Mesenchymal stem cell (in vitro differentiated cells and primary cell): ENCODE measurements around the gene PDE4B.

Source experiments
- DNase-seq: peaks from one replicate; pipeline ENCODE4 v3.0.0-alpha.2; 2013
- H2AFZ ChIP-seq: one replicate; pipeline ENCODE4 v1.6.1; 2013; ENCODE audit warnings: low read depth, mild to moderate bottlenecking, control low read depth, inconsistent platforms, low read length, moderate library complexity
- H2AK5ac ChIP-seq: 2 replicates; pipeline ENCODE4 v1.6.1; 2013; ENCODE audit warnings: low read length, moderate library complexity, mild to moderate bottlenecking, inconsistent platforms; ENCODE audit not compliant: severe bottlenecking
- H2BK120ac ChIP-seq: one replicate; pipeline ENCODE4 v1.6.1; 2013; ENCODE audit warnings: low read depth, mild to moderate bottlenecking, inconsistent platforms, low read length, moderate library complexity
- H2BK12ac ChIP-seq, 2 experiments: one replicate each; pipeline ENCODE4 v1.6.1; 2013; ENCODE audit warnings: inconsistent platforms in 2 of 2, low read length in 2 of 2, mild to moderate bottlenecking in 2 of 2, moderate library complexity in 2 of 2, control low read depth in 1 of 2
- H2BK15ac ChIP-seq: one replicate; pipeline ENCODE4 v1.6.1; 2013; ENCODE audit warnings: mild to moderate bottlenecking, low read depth, inconsistent platforms; ENCODE audit not compliant: poor library complexity, severe bottlenecking
- H2BK5ac ChIP-seq: 2 replicates; pipeline ENCODE4 v1.6.1; 2013; ENCODE audit warnings: low read depth, mild to moderate bottlenecking, low read length, control low read depth, inconsistent platforms; ENCODE audit not compliant: poor library complexity, severe bottlenecking
- H3K14ac ChIP-seq, 2 experiments: one replicate each; pipeline ENCODE4 v1.6.1; 2013; ENCODE audit warnings: inconsistent platforms in 2 of 2, low read length in 2 of 2, control low read depth in 1 of 2, mild to moderate bottlenecking in 1 of 2, moderate library complexity in 1 of 2
- H3K18ac ChIP-seq, 2 experiments: one replicate each; pipeline ENCODE4 v1.6.1; 2013; ENCODE audit warnings: inconsistent platforms in 2 of 2, low read length in 2 of 2, control low read depth in 1 of 2, low read depth in 1 of 2, mild to moderate bottlenecking in 1 of 2
- H3K23ac ChIP-seq, 2 experiments: one replicate each; pipeline ENCODE4 v1.6.1; 2013; ENCODE audit warnings: inconsistent platforms in 2 of 2, low read length in 2 of 2, mild to moderate bottlenecking in 2 of 2, moderate library complexity in 2 of 2, control low read depth in 1 of 2
- H3K27ac ChIP-seq: 2 replicates; pipeline ENCODE4 v1.5.1; 2013; ENCODE audit warnings: mild to moderate bottlenecking, moderate library complexity, low read length, control low read depth, inconsistent platforms; ENCODE audit not compliant: poor library complexity, severe bottlenecking
- H3K27me3 ChIP-seq, 2 experiments: 2 replicates each; pipeline versions ENCODE4 v1.6.1 to v1.7.0; 2013; ENCODE audit warnings: low read length in 2 of 2, mild to moderate bottlenecking in 2 of 2, moderate library complexity in 2 of 2, control low read depth in 1 of 2, inconsistent platforms in 1 of 2; ENCODE audit not compliant: control insufficient read depth in 1 of 2, insufficient read depth in 1 of 2
- H3K36me3 ChIP-seq, 2 experiments: 2 replicates each; pipeline versions ENCODE4 v1.6.1 to v1.7.0; 2013; ENCODE audit warnings: low read length in 2 of 2, control low read depth in 1 of 2, inconsistent platforms in 1 of 2, low read depth in 1 of 2, mild to moderate bottlenecking in 1 of 2; ENCODE audit not compliant: insufficient read depth in 2 of 2, control insufficient read depth in 1 of 2
- H3K4ac ChIP-seq, 2 experiments: one replicate each; pipeline ENCODE4 v1.6.1; 2013; ENCODE audit warnings: inconsistent platforms in 2 of 2, low read length in 2 of 2, mild to moderate bottlenecking in 2 of 2, moderate library complexity in 2 of 2, control low read depth in 1 of 2, low read depth in 1 of 2
- H3K4me1 ChIP-seq: 2 replicates; pipeline ENCODE4 v1.6.1; 2013; ENCODE audit warnings: low read depth, low read length, control low read depth; ENCODE audit not compliant: control insufficient read depth, insufficient read depth
- H3K4me2 ChIP-seq: 2 replicates; pipeline ENCODE4 v1.6.1; 2013; ENCODE audit warnings: low read length, mild to moderate bottlenecking, inconsistent platforms; ENCODE audit not compliant: poor library complexity, severe bottlenecking
- H3K4me3 ChIP-seq, 2 experiments: 2 replicates each; pipeline versions ENCODE4 v1.5.1 to v1.7.0; 2013; ENCODE audit warnings: low read length in 2 of 2, mild to moderate bottlenecking in 2 of 2, control low read depth in 1 of 2, low read depth in 1 of 2; ENCODE audit not compliant: insufficient read depth in 1 of 2
- H3K79me1 ChIP-seq: replicated peaks from 2 replicates; pipeline ENCODE4 v1.6.1; 2013; ENCODE audit warnings: mild to moderate bottlenecking, control low read depth, low read length, inconsistent platforms; ENCODE audit not compliant: poor library complexity, severe bottlenecking
- H3K9ac ChIP-seq: 2 replicates; pipeline ENCODE4 v1.7.0; 2013; ENCODE audit warnings: mild to moderate bottlenecking, low read length, moderate library complexity
- H3K9me3 ChIP-seq: 2 replicates; pipeline ENCODE4 v1.7.0; 2013; ENCODE audit warnings: mild to moderate bottlenecking, low read length; ENCODE audit not compliant: control insufficient read depth
- H4K8ac ChIP-seq: one replicate; pipeline ENCODE4 v1.6.1; 2013; ENCODE audit warnings: inconsistent platforms, mild to moderate bottlenecking, low read length, moderate library complexity
- H4K91ac ChIP-seq: one replicate; pipeline ENCODE4 v1.6.1; 2013; ENCODE audit warnings: mild to moderate bottlenecking, low read length, inconsistent platforms
- WGBS: methylation state at CpG from one replicate; pipeline ENCODE4 v1.1.7; 2013; ENCODE audit warnings: mixed read lengths; 5-methylcytosine and 5-hydroxymethylcytosine counted together

The PDE4B gene

GRCh38 chr1:66210635-66211244 is 418.0 kb downstream of the PDE4B start:
- no peak overlapping the region for H3K14ac ChIP-seq
- no peaks in the 10 kb centered on the region for H3K4me1 ChIP-seq
- H3K18ac ChIP-seq: no peak overlapping the region
- H3K9me3 ChIP-seq: no peaks in the 10 kb centered on the region
- H3K4me3 ChIP-seq: no peak overlapping the region
- no peak overlapping the region for H2BK5ac ChIP-seq
- H3K23ac ChIP-seq: no peak overlapping the region
- no peak overlapping the region for H3K4me2 ChIP-seq
- H3K79me1 ChIP-seq: no peaks in the 10 kb centered on the region
- H3K4ac ChIP-seq: no peak overlapping the region
- no peak overlapping the region for H2BK120ac ChIP-seq
- H4K8ac ChIP-seq: no peak overlapping the region
- no peaks in the 10 kb centered on the region for H3K27me3 ChIP-seq
- H2AFZ ChIP-seq: no peak overlapping the region
- H3K27ac ChIP-seq: no peak overlapping the region
- H4K91ac ChIP-seq: no peak overlapping the region
- H2BK12ac ChIP-seq: no peak overlapping the region
- WGBS: 83% methylated on average over 4 of the region's 4 CpGs
- no peak for DNase-seq
- no peaks in the 10 kb centered on the region for H3K36me3 ChIP-seq
- no peak overlapping the region for H3K9ac ChIP-seq
- H2BK15ac ChIP-seq: no peak overlapping the region
- no peak overlapping the region for H2AK5ac ChIP-seq

DNA sequence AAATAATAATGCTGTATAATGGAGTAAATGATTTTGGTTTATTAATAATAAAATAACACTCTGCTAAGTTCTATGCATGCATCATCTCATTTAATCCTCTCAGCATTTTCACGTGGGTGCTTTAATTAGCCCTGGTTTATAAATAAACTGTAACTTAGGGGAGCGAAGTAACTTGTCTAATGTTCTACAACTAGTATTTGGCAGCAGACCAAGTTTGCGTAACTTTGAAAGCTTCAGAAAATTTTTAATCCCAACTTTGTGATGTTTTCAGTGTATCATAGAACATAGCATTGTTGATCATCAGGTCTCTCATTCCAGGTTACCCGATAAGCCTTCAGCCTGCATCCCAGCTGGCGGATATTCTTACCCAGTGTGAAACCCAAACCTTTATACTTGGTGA is 418.8 kb downstream of the PDE4B start:
- H2BK15ac ChIP-seq: no peak overlapping the region
- no peak overlapping the region for H3K9ac ChIP-seq
- H4K91ac ChIP-seq: no peak overlapping the region
- H3K79me1 ChIP-seq: no peaks in the 10 kb centered on the region
- H3K4me3 ChIP-seq: no peak overlapping the region
- no peak overlapping the region for H4K8ac ChIP-seq
- no peak overlapping the region for H2BK120ac ChIP-seq
- H2BK12ac ChIP-seq: no peak overlapping the region
- H3K36me3 ChIP-seq: no peaks in the 10 kb centered on the region
- no peak overlapping the region for H3K23ac ChIP-seq
- H3K14ac ChIP-seq: no peak overlapping the region
- H3K4ac ChIP-seq: no peak overlapping the region
- H2AK5ac ChIP-seq: no peak overlapping the region
- no peaks in the 10 kb centered on the region for H3K9me3 ChIP-seq
- WGBS: over 99% methylated on average over 4 of the region's 5 CpGs
- no peak overlapping the region for H3K18ac ChIP-seq
- no peaks in the 10 kb centered on the region for H3K27me3 ChIP-seq
- H3K4me1 ChIP-seq: no peaks in the 10 kb centered on the region
- no peak overlapping the region for H3K4me2 ChIP-seq
- H2BK5ac ChIP-seq: no peak overlapping the region
- no peak overlapping the region for H3K27ac ChIP-seq
- DNase-seq: no peak
- H2AFZ ChIP-seq: no peak overlapping the region

DNA sequence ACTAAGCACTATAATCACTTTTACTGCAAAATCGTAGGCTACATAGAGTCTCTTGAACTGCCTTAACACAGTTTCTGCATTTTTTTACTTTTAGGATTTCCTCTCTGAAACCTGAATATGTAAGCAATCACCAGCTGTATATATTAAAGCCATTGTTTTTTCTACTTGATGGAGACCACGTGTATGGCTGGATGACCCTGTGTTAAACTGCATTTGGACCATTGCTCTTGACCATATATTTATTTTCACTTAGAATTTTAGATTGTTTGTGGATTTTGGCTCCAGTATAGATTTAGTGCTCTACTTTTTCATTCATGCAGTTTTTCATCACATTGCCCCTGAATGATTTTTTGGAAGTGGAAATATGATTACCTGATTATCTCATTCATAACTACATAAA is 420.8 kb downstream of the PDE4B start:
- H3K4me2 ChIP-seq: no peak overlapping the region
- no peak overlapping the region for H2BK120ac ChIP-seq
- DNase-seq: no peak
- H3K79me1 ChIP-seq: no peaks in the 10 kb centered on the region
- H2BK15ac ChIP-seq: no peak overlapping the region
- no peak overlapping the region for H3K18ac ChIP-seq
- H3K27me3 ChIP-seq: no peaks in the 10 kb centered on the region
- no peak overlapping the region for H3K23ac ChIP-seq
- H2BK12ac ChIP-seq: no peak overlapping the region
- H3K9ac ChIP-seq: no peak overlapping the region
- H2AFZ ChIP-seq: no peak overlapping the region
- no peak overlapping the region for H3K14ac ChIP-seq
- H3K4me1 ChIP-seq: no peaks in the 10 kb centered on the region
- H2BK5ac ChIP-seq: no peak overlapping the region
- no peak overlapping the region for H3K4ac ChIP-seq
- 91% methylated on average over 1 of the region's 2 CpGs for WGBS
- H4K8ac ChIP-seq: no peak overlapping the region
- no peak overlapping the region for H3K4me3 ChIP-seq
- no peak overlapping the region for H2AK5ac ChIP-seq
- no peaks in the 10 kb centered on the region for H3K36me3 ChIP-seq
- H4K91ac ChIP-seq: no peak overlapping the region
- H3K9me3 ChIP-seq: no peaks in the 10 kb centered on the region
- no peak overlapping the region for H3K27ac ChIP-seq

GRCh38 chr1:66214901-66215300 is 422.2 kb downstream of the PDE4B start:
- Histone ChIP-seq H3K23ac (no peak overlapping the region), H2AK5ac (no peak overlapping the region), H3K14ac (no peak overlapping the region), H3K4me1 (no peaks in the 10 kb centered on the region), H3K4ac (no peak overlapping the region), H3K4me2 (no peak overlapping the region), H2BK5ac (no peak overlapping the region), H3K79me1 (no peaks in the 10 kb centered on the region), H3K27ac (no peak overlapping the region), H2BK12ac (no peak overlapping the region), H3K4me3 (no peak overlapping the region), H4K8ac (no peak overlapping the region), H3K18ac (no peak overlapping the region), H3K36me3 (no peaks in the 10 kb centered on the region), H2BK15ac (no peak overlapping the region), H3K27me3 (no peaks in the 10 kb centered on the region), H2BK120ac (no peak overlapping the region), H3K9ac (no peak overlapping the region), H4K91ac (no peak overlapping the region), H3K9me3 (no peaks in the 10 kb centered on the region), H2AFZ (no peak overlapping the region)
- DNase-seq: no peak
